Caco-2 (cell line): ENCODE measurements around the gene TESK2. TPM values are rescaled to one million over a fixed set of nuclear protein-coding genes. Genes with fewer than 3 reads are reported as not detected.

Experiments
- BruUV-seq: library from RNA; stranded (reverse); fragments of 400-500 nt; replicated peaks from 2 replicates; lab custom pipeline; 2021; lab: Mats Ljungman, UMichigan
- CTCF ChIA-PET: fragments of 300-600 bp; sonication (Branson Sonifier 250); formaldehyde crosslinking; loops from one replicate; lab custom pipeline; 2022; ENCODE audit warnings: antibody characterized with exemption; lab: Charles Lee
- POLR2A ChIA-PET: fragments of 300-600 bp; sonication (Branson Sonifier 250); formaldehyde crosslinking; loops from one replicate; lab custom pipeline; 2022; ENCODE audit warnings: antibody characterized with exemption; lab: Charles Lee
- DNase-seq, 2 experiments: peaks; one replicate each; pipeline versions ENCODE4 v3.0.0 to v3.0.0-alpha.2; 2020 to 2022
- H3K27me3 ChIP-seq: replicated peaks from 2 replicates; pipeline ENCODE4 v1.6.0; 2011; ENCODE audit warnings: low read length; ENCODE audit not compliant: control insufficient read depth, insufficient read depth
- H3K36me3 ChIP-seq: 2 replicates; pipeline ENCODE4 v1.5.1; 2011; ENCODE audit warnings: low read length; ENCODE audit not compliant: control insufficient read depth, insufficient read depth
- H3K4me1 ChIP-seq: fragments of 250-450 bp; sonication (Bioruptor Pico); 2 replicates; pipeline ENCODE4 v1.5.1; 2020; ENCODE audit warnings: mild to moderate bottlenecking
- H3K4me3 ChIP-seq: 2 replicates; pipeline ENCODE4 v1.5.1; 2011; ENCODE audit warnings: low read depth, mild to moderate bottlenecking, control low read depth, low read length
- H3K9me3 ChIP-seq: fragments of 250-450 bp; sonication (Bioruptor Pico); 2 replicates; pipeline ENCODE4 v1.5.1; 2020; ENCODE audit warnings: mild to moderate bottlenecking, moderate library complexity
- H3K27ac Mint-ChIP-seq: one replicate; pipeline ENCODE4 v1.8.0; 2022; ENCODE audit warnings: mixed read lengths; ENCODE audit not compliant: unreplicated experiment
- H3K27me3 Mint-ChIP-seq: one replicate; pipeline ENCODE4 v1.8.0; 2022; ENCODE audit warnings: mixed read lengths; ENCODE audit not compliant: insufficient read depth, unreplicated experiment
- H3K36me3 Mint-ChIP-seq: one replicate; pipeline ENCODE4 v1.8.0; 2022; ENCODE audit warnings: mild to moderate bottlenecking, mixed read lengths; ENCODE audit not compliant: insufficient read depth, unreplicated experiment
- H3K4me1 Mint-ChIP-seq: one replicate; pipeline ENCODE4 v1.8.0; 2022; ENCODE audit warnings: low read depth, mixed read lengths; ENCODE audit not compliant: unreplicated experiment
- H3K4me3 Mint-ChIP-seq: one replicate; pipeline ENCODE4 v1.8.0; 2022; ENCODE audit warnings: mild to moderate bottlenecking, moderate library complexity, mixed read lengths; ENCODE audit not compliant: unreplicated experiment
- H3K9me3 Mint-ChIP-seq: one replicate; pipeline ENCODE4 v1.8.0; 2022; ENCODE audit warnings: mixed read lengths; ENCODE audit not compliant: unreplicated experiment
- intact Hi-C: fragments of 100-400 bp; cut with micrococcal nuclease; formaldehyde crosslinking; loops from one replicate; pipeline ENCODE4 v1.10.0; 2022; ENCODE audit not compliant: unreplicated experiment
- total RNA-seq: library from RNA; stranded (reverse); gene quantifications from 2 replicates; pipeline ENCODE4 v1.2.3, GENCODE V29; 2022
- TF ChIP-seq, protein P1 (sequence below), 2 experiments: fragments of 200-600 bp in 1 of 2; IDR thresholded peaks; 1 replicate in 1 of 2; 2 replicates in 1 of 2; pipeline versions ENCODE4 v1.5.1 to v1.8.0; 2011 to 2022; ENCODE audit warnings: antibody characterized with exemption in 1 of 2, control low read depth in 1 of 2, inconsistent platforms in 1 of 2, low read depth in 1 of 2, low read length in 1 of 2, mild to moderate bottlenecking in 1 of 2, moderate library complexity in 1 of 2; ENCODE audit not compliant: insufficient read depth in 1 of 2, severe bottlenecking in 1 of 2, unreplicated experiment in 1 of 2

TESK2 gene
- total RNA-seq, 1 experiment from 2014 or later = 14.7 TPM

- H3K9me3 Mint-ChIP-seq = no peaks in the 10 kb centered on the region
- peaks cover 27% of the 10 kb centered on the region for H3K4me1 Mint-ChIP-seq
- no TSS peak for BruUV-seq
- no peak overlapping the region for H3K4me3 Mint-ChIP-seq
- no peaks in the 10 kb centered on the region for H3K27me3 Mint-ChIP-seq
- Histone ChIP-seq H3K27me3 (no peaks in the 10 kb centered on the region), H3K4me1 (peaks cover 17% of the 10 kb centered on the region), H3K36me3 (no peaks in the 10 kb centered on the region), H3K9me3 (no peaks in the 10 kb centered on the region), H3K4me3 (no peak overlapping the region)
- peaks cover 9% of the 10 kb centered on the region for H3K36me3 Mint-ChIP-seq
- TF ChIP-seq, protein P1, sequence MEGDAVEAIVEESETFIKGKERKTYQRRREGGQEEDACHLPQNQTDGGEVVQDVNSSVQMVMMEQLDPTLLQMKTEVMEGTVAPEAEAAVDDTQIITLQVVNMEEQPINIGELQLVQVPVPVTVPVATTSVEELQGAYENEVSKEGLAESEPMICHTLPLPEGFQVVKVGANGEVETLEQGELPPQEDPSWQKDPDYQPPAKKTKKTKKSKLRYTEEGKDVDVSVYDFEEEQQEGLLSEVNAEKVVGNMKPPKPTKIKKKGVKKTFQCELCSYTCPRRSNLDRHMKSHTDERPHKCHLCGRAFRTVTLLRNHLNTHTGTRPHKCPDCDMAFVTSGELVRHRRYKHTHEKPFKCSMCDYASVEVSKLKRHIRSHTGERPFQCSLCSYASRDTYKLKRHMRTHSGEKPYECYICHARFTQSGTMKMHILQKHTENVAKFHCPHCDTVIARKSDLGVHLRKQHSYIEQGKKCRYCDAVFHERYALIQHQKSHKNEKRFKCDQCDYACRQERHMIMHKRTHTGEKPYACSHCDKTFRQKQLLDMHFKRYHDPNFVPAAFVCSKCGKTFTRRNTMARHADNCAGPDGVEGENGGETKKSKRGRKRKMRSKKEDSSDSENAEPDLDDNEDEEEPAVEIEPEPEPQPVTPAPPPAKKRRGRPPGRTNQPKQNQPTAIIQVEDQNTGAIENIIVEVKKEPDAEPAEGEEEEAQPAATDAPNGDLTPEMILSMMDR (IDR thresholded peaks at IDR 0.05; ENCODE audit: insufficient read depth in 1 of 2, low read depth in 1 of 2, low read length in 1 of 2, severe bottlenecking in 1 of 2, unreplicated experiment in 1 of 2) = no peak
- intact Hi-C loops = no loop called here
- H3K27ac Mint-ChIP-seq = peak overlapping the region; percentile 42
- DNase-seq = peak; percentile 32 to 43
- POLR2A ChIA-PET = interaction anchor here (0.7 kb wide), 1 partner anchor 1966 kb away, joined by 13 read pairs; no protein-coding TSS in a partner anchor
- CTCF ChIA-PET = no interaction called here
Measured at GRCh38 chr1:45400049-45400448, 90.9 kb downstream of the TESK2 start.

GRCh38 chr1:45397285-45397684 is 93.7 kb downstream of the TESK2 start:
- Histone ChIP-seq H3K36me3 (no peaks in the 10 kb centered on the region), H3K4me1 (peaks cover 12% of the 10 kb centered on the region), H3K4me3 (no peak overlapping the region), H3K9me3 (no peaks in the 10 kb centered on the region), H3K27me3 (no peaks in the 10 kb centered on the region)
- Mint-ChIP-seq H3K4me1 (peaks cover 17% of the 10 kb centered on the region), H3K9me3 (no peaks in the 10 kb centered on the region), H3K36me3 (peaks cover 12% of the 10 kb centered on the region), H3K27me3 (no peaks in the 10 kb centered on the region), H3K27ac (no peak overlapping the region), H3K4me3 (no peak overlapping the region)
- BruUV-seq = no TSS peak
- CTCF ChIA-PET = interaction anchor here (0.5 to 0.7 kb wide), 2 partner anchors 96 kb away, joined by 4 read pairs; no protein-coding TSS in a partner anchor
- POLR2A ChIA-PET = no interaction called here
- TF ChIP-seq, protein P1 (IDR thresholded peaks at IDR 0.05; ENCODE audit: insufficient read depth in 1 of 2, low read depth in 1 of 2, low read length in 1 of 2, severe bottlenecking in 1 of 2, unreplicated experiment in 1 of 2) = no peak
- no peak for DNase-seq
- intact Hi-C loops = loop anchor here (5.0 kb wide), 1 partner anchor 35 kb away; no protein-coding TSS in a partner anchor

GRCh38 chr1:45395582-45395981 is 95.4 kb downstream of the TESK2 start:
- no peak overlapping the region for H3K4me3 Mint-ChIP-seq
- H3K27me3 Mint-ChIP-seq = no peaks in the 10 kb centered on the region
- ChIA-PET POLR2A (no interaction called here), CTCF (no interaction called here)
- Histone ChIP-seq H3K4me3 (no peak overlapping the region), H3K36me3 (no peaks in the 10 kb centered on the region), H3K9me3 (no peaks in the 10 kb centered on the region), H3K27me3 (no peaks in the 10 kb centered on the region), H3K4me1 (peaks cover 7% of the 10 kb centered on the region)
- no peak for DNase-seq
- no peaks in the 10 kb centered on the region for H3K9me3 Mint-ChIP-seq
- TF ChIP-seq, protein P1 (IDR thresholded peaks at IDR 0.05; ENCODE audit: insufficient read depth in 1 of 2, low read depth in 1 of 2, low read length in 1 of 2, severe bottlenecking in 1 of 2, unreplicated experiment in 1 of 2) = no peak
- intact Hi-C loops = loop anchor here (5.0 kb wide), 1 partner anchor 33 kb away; no protein-coding TSS in a partner anchor
- H3K4me1 Mint-ChIP-seq = peaks cover 17% of the 10 kb centered on the region
- peaks cover 12% of the 10 kb centered on the region for H3K36me3 Mint-ChIP-seq
- H3K27ac Mint-ChIP-seq = no peak overlapping the region
- no TSS peak for BruUV-seq
